SH-SY5Y (cell line): Measurements from ENCODE around the gene CCM2.

Experiments used
- GATA2 ChIP-seq: IDR thresholded peaks from 2 replicates; pipeline ENCODE4 v1.6.1; 2011; ENCODE audit warnings: mild to moderate bottlenecking, low read depth, low read length
- GATA3 ChIP-seq: IDR thresholded peaks from 2 replicates; pipeline ENCODE4 v1.6.1; 2011; ENCODE audit warnings: low read depth, mild to moderate bottlenecking, low read length, moderate library complexity

Gene CCM2

DNA sequence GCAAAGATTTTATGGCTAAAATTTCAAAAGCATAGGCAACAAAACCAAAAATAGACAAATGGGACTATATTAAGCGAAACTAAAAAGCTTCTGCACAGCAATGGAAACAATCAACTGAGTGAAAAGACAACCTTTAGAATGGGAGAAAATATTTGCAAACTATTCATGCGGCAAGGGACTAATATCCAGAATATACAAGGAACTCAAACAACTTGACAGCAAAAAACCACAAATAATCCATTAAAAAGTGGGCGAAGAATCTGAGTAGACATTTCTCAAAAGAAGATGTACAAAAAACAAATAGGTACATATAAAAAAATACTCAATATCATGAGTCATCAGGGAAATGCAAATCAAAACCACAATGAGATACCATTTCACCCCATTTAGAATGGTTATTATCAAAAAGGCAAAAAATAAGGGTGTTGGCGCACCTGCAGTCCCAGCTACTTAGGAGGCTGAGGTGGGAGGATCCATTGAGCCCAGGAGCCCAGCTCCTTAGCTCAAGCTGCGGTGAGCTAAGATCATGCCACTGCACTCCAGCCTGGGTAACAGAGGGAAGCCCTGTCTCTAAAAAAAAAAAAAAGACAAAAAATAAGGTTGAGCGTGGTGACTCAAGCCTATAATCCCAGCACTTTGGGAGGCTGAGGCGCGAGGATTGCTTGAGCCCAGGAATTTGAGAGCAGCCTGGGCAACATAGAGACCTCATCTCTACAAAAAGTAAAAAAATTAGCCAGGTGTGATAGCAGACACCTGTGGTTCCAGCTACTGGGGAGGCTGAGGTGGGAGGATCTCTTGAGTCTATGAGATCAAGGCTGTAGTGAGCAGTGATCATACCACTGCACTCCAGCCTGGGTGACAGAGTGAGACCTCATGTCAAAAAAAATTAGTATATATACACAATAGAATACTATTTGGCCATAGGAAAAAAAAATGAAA lies 4.2 kb upstream of the CCM2 start:
- TF ChIP-seq GATA3 (no peak), GATA2 (no peak)

DNA sequence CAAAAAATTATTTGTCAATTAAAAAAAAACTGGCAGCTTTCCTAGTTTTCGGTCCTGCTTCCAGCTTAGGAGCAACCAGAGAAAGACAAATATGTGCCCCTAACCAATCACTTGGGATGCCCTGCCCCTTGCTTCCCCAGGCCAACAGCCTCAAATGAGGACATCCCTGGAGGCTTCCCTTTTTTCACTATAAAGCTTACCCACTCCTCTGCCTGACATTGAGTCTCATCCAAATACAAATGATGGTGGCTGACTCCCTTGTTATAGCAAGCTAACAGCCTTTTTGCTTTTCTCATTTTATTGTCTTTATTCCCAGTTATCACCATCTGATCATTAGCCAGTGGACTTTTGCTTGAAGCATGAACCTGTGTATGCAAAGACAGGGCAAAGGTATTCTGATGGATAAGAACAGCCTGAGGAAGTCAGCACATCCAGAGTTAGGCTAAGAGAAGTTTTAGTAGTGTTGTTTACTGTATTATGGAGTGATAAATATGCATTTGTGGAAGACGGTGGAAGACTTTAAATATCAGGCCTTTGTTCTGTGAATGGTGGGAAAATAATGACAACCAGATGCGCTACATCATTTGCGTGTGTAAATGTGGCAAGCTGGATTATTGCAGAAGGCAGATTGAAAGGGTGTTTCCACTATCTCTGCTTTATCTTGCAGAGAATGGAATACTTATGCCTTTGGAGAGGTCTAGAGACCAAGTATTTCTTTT lies 1.7 kb upstream of the CCM2 start:
- TF ChIP-seq GATA2 = no peak; the same call in 1 of the 2 replicates
- TF ChIP-seq GATA3 = no peak

DNA sequence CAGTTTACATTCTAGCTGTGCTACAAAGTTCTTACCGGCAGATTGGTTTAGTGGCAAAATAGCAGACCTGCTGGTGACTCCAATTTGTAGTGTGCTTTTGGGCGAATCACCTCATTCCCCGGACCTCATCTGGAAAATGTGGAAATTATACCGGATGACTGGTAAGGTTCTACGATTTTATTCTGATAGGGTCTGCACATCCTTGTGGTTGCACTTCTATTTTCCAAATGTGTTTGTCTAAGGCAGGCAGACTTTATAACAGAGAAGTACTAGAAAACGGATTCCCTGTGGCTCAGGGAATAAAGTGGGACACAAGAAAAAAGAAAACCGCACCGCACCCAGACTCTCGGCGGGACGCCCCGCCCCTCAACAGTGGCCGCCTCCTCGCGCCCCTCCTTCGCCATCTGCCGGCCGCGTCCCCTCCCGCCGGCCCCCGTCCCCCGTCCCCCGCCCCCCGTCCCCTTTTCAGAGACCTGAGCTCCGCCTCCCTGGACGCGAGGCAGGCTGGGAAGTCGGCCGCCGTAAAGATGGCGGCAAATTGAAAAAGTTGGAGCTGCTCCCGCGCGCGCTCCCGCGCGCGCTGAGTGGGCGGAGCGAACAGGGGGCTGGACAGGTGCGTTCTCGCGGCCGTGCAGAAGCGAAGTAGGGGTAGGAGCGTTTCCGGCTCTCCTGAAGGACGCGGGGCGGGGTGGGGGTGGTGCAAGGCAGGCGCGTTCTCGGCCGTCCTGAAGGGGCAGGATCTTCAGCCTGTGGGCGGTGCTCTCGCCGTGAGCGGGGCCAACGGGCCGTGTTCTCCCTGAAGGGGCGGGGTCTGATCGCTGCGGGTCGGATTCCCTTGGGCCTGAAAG lies 532 bp upstream of the CCM2 start:
- TF ChIP-seq GATA2 = no peak
- TF ChIP-seq GATA3 = no peak

DNA sequence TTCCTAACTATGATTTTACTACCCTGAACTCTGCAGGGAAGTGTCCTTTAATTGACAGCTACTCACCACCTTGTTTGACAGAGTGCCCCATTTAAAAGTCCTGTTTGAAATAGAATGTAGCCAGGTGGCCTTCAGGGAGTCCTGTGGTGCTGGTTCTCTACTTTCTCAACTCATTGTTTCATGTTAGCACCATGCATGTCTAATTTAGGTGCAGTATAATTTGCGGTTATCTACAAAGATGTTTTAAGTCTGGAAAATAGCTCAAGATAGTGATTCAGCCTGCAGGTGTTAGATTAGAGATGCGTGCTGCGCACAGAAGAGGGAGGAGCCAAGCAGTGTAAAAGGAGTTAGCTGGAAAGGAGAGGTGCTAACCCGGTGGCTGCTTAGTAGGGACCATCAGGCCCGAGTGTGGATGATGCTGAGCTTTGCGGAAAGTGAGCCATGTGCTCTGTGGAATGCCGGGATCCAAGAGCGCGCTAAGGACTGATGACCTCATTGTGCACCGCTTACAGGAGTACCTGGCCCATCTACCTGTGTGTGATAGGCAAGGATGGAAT lies 1.2 kb downstream of the CCM2 start:
- TF ChIP-seq GATA2 (no peak), GATA3 (no peak)

DNA sequence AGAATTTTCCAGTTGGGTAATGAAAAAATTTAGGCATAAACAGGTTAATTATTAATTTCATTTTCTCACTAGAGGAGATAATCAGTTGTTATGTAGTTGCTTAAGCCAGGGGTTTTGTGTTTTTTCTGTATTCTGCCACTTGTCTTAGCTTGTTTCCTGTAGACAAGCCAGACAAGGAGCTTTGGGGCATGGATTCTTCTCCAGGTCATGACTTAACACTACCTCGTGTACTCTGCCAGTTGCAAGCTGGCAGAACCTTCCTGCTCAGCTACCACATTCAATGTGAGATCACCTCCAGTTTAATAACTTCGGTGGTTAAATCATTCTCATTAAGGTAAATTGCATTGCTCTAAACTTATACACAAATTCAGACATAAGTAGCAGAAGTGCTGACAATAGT lies 1.8 kb downstream of the CCM2 start:
- TF ChIP-seq GATA2 (no peak), GATA3 (no peak)

DNA sequence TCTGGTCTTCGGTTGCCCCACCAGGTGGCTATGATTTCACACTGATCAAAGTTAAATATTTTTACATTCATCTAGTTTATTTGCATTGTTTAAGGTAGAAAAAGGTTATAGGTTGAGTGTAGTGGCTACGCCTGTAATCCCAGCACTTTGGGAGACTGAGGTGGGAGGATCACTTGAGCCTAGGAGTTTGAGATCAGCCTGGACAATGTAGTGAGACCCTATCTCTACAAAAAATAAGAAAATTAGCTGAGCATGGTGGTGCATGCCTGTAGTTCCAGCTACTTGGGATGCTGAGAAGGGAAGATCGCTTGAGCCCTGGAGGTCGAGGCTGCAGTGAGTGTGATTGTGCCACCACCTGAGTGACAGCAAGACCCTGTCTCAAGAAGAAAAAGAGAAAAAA lies 3.8 kb downstream of the CCM2 start:
- TF ChIP-seq GATA3 (no peak), GATA2 (no peak)

DNA sequence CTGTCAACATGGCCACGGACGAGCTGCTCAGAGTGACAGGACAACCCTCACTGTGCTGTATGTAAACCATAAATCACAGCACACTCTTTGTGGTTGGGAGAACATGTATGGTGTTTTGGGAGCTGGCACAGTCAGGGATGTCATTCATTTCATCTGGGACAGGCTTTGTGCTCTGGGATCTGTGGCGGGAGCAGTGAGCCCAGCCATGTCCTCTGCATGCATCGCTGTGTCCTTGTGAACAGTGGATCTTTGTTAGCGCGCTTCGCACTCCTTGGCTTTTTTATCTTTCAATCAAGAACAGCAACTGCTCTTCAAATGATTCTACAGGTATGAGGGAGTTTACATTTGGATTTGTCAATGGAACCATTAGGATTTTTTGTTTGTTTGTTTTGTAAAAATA lies 7.1 kb downstream of the CCM2 start:
- TF ChIP-seq GATA3 (no peak), GATA2 (no peak)

DNA sequence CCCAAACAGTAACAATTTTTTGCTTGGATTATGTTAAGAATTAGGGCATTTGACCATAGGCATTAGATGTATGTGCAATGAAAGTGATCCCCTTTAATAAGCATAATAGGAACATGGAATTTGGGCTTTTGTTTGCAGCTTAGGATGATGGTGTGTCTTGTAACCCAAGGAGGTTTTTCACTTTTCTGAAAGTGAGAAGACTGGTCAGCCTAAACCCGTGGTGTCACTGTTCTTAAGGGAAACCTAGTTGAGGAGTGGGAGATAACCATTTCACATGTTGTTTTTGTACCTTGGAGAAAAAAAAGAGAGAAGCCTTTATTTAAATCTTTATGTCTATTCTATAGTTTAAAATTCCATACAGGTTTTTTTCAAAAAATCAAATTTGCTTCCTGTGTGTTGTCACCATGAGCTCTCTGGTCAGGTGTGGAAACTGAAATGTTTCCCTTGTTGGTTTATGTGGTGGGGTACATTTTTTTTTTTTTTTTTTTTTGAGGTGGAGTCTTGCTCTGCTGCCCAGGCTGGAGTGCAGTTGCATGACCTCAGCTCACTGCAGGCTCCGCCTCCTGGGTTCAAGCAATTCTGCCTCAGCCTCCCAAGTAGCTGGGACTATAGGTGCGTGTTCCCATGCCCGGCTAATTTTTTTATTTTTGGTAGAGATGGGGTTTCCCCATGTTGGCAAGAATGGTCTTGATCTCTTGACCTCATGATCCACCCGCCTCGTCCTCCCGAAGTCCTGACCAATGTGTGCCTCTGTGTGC lies 7.7 kb downstream of the CCM2 start:
- no peak for TF ChIP-seq GATA3

DNA sequence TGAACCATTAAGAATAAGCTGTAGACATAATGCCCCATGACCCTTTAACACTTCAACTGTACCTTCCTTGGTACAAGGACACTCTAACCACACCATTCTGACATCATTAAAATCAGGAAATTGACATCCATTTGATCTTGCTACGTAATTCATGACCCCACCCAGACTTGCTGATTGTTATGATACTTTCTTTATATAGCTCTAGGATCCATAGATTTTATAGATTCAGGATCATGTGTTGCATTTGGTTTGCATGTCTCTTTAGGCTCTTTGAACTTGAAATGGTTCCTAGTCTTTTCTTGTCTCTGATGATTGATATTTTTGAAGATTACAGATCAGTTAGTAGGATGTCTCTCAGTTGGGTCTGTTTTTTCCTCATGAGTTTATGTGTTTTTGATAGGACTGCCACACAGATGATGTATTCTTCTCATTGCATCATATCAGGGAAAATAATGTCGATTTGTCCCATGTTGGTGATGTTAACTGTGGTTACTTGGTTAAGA lies 13.5 kb downstream of the CCM2 start:
- TF ChIP-seq GATA3 (no peak), GATA2 (no peak)

DNA sequence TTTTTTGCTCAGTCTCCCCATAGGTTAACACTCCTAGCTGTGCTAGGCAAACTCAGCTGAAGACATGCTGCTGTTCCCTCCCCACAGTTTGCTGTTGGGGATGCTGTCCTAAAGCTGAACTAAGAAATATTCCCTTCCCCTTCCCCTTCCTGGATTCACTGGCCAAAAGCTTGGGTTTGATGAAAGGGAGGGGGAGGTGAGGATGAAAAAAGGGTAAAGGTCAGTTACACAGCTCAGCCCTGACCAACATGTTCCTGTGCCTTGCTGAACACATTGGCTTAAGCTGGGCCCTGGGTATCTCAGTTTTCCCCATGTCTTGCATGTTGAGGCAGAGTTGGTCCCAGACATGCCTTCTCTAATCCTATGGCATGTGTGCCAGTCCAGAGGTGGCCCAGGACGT lies 15.3 kb downstream of the CCM2 start:
- TF ChIP-seq GATA2 = no peak
- no peak for TF ChIP-seq GATA3

DNA sequence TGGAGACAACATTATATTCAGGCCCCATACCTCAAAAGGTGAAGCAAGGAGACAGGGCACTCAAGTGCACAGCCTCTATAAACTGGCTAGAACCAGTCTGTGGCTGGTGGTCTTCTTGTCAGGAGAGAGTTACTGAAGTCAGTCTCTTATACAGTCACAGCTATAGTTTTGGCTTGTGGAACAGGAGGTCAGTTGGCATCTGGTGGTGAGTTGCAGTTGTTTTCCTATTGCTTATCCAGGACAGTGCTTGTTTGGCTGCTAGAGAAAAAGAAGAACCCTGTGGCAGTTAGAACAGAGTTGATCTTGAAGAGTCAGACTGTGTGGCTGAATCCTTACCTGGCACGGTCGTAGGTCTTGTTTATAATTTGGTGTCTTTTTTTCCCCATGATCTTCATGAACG lies 17.3 kb downstream of the CCM2 start:
- TF ChIP-seq GATA2 = no peak
- no peak for TF ChIP-seq GATA3

DNA sequence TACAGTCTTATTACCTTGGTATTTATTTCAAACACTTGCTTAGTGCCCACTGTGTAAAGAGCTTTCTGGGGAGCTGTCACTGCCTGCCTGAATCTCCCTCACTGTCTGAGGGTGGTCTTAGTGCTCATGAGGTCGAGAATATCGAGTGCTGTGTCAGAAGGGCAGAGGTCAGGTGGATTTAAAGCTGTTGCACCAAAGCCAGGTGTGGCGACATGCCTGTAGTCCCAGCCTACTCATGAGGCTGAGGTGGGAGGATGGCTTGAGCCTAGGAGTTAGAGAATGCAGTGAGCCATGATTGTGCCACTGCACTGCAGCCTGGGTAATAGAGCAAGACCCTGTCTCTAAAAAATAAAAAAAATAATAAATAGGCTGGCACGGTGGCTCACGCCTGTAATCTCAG lies 20.9 kb downstream of the CCM2 start:
- no peak for TF ChIP-seq GATA3
- TF ChIP-seq GATA2 = no peak

DNA sequence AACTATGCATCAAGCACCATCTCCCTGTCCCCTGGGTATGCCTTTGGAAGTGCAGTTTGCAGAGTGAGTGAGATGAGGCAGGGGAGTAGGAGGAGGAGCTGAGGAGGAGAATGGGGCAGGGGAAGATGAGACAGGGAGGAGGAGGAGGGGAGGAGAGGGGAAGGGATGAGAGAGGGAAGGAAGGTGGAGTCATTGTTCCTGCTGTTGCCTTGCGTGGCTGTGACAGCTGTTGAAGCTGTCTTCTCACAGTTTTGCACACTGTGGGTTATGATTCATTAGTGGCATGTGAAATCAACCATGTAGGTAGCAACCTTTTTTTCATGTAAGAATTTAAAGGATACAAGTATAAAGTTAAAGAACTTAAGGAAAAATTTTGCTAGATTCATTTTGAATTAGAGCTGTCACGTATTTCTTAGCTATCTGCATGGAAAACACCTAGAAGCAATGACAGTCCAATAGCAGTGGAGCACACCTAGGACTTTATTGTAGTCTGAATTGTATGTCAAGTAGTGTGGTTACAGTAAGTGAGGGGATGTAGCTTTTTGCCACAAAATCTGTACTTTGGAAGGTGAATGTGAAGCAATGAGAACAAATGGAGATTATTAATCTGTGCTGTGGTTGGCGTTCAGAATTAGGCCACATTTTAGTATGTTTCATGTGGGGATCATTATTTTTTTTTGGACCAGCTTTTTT lies 21.7 kb downstream of the CCM2 start:
- TF ChIP-seq GATA2 = no peak
